ENCODE measurements around the gene CFB. TPM values are rescaled to one million over a fixed set of nuclear protein-coding genes. Genes with fewer than 3 reads are reported as not detected.

CFB gene
- total and polyA plus RNA-seq, 9 of the 15 experiments (the other 6 are each of a cell fraction or from before 2014, with no cell fraction given) = 0.08 to 0.91 (median 0.22) TPM; not detected in 4

- TF ChIP-seq VEZF1 (CRISPR knock-in tag; IDR thresholded peaks at IDR 0.05) (no peak), YBX1 (IDR thresholded peaks at IDR 0.05) (no peak), ELK3 (CRISPR knock-in tag; IDR thresholded peaks at IDR 0.05) (no peak), RBFOX2 (IDR thresholded peaks at IDR 0.05; ENCODE audit: low read depth, low read length) (peak; percentile 60; the same call in 1 of the 2 replicates), DMBX1 (CRISPR knock-in tag; IDR thresholded peaks at IDR 0.05; ENCODE audit: borderline replicate concordance) (peak; percentile 65; the same call in 1 of the 2 replicates), ZNF717 (CRISPR knock-in tag; IDR thresholded peaks at IDR 0.05) (no peak), KDM1A (IDR thresholded peaks at IDR 0.05) (no peak), ATF3 (IDR thresholded peaks at IDR 0.05) (no peak), ATF3 (CRISPR knock-in tag; conservative IDR thresholded peaks at IDR 0.05) (no peak), ATF1 (CRISPR knock-in tag; IDR thresholded peaks at IDR 0.05) (no peak), ATF1 (tag; IDR thresholded peaks at IDR 0.05) (peak; percentile 23; the same call in 1 of the 2 replicates), GATAD2B (IDR thresholded peaks at IDR 0.05; ENCODE audit: borderline replicate concordance) (no peak), ZNF134 (CRISPR knock-in tag; conservative IDR thresholded peaks at IDR 0.05) (no peak), OTX1 (CRISPR knock-in tag; IDR thresholded peaks at IDR 0.05) (0 out of 2 replicates have a peak, but pooled peaks have one; percentile 73), RBBP5 (IDR thresholded peaks at IDR 0.05; ENCODE audit: borderline replicate concordance, insufficient read depth, low read length, poor library complexity, severe bottlenecking) (peak; percentile 37), XRCC4 (IDR thresholded peaks at IDR 0.05; ENCODE audit: extremely low read depth, insufficient read depth, insufficient read length) (no peak), NFRKB (IDR thresholded peaks at IDR 0.05; ENCODE audit: low read depth) (peak; percentile 18; the same call in 1 of the 2 replicates), HBP1 (CRISPR knock-in tag; IDR thresholded peaks at IDR 0.05) (no peak), ZBTB26 (CRISPR knock-in tag; IDR thresholded peaks at IDR 0.05) (peak; percentile 70; the same call in 1 of the 2 replicates), TFAP4 (CRISPR knock-in tag; IDR thresholded peaks at IDR 0.05; ENCODE audit: borderline replicate concordance) (0 out of 2 replicates have a peak, but pooled peaks have one; percentile 6), MIER1 (IDR thresholded peaks at IDR 0.05; ENCODE audit: low read depth) (no peak)
Observed at GRCh38 chr6:31968791-31969711, 23.2 kb downstream of the CFB start (continued).
